ENCODE results near the gene IRF5.

Gene IRF5

GRCh38 chr7:128961030-128961659 is 23.4 kb downstream of the IRF5 start:
- Histone ChIP-seq H3K9ac (ENCODE audit: low read depth, low read length, poor library complexity, severe bottlenecking) (no peak overlapping the region), H3K9me2 (replicated peaks; ENCODE audit: low read depth, low read length) (no peaks in the 10 kb centered on the region), H3F3A (ENCODE audit: low read depth) (no peaks in the 10 kb centered on the region), H3K9me3 (ENCODE audit: insufficient read depth, low read depth, low read length) (no peaks in the 10 kb centered on the region), H4K20me1 (ENCODE audit: insufficient read depth, low read length, poor library complexity, severe bottlenecking) (no peaks in the 10 kb centered on the region), H3K27me3 (ENCODE audit: insufficient read depth, low read length, poor library complexity, severe bottlenecking) (no peaks in the 10 kb centered on the region), H2AFZ (ENCODE audit: low read length) (no peak overlapping the region), H3K4me3 (ENCODE audit: low read length, poor library complexity, severe bottlenecking) (no peak overlapping the region), H3K4me1 (ENCODE audit: insufficient read depth, low read length, poor library complexity, severe bottlenecking) (no peaks in the 10 kb centered on the region), H3K36me3 (ENCODE audit: insufficient read depth, low read length) (peaks cover 78% of the 10 kb centered on the region; the same call in 1 of the 2 replicates), H3K79me2 (ENCODE audit: insufficient read depth, low read length) (no peaks in the 10 kb centered on the region), H3K4me2 (ENCODE audit: low read depth, low read length, poor library complexity, severe bottlenecking) (no peak overlapping the region)
- no peak for TF ChIP-seq EZH2phosphoT487 (IDR thresholded peaks at IDR 0.05; ENCODE audit: borderline replicate concordance)
- TF ChIP-seq, protein P1, sequence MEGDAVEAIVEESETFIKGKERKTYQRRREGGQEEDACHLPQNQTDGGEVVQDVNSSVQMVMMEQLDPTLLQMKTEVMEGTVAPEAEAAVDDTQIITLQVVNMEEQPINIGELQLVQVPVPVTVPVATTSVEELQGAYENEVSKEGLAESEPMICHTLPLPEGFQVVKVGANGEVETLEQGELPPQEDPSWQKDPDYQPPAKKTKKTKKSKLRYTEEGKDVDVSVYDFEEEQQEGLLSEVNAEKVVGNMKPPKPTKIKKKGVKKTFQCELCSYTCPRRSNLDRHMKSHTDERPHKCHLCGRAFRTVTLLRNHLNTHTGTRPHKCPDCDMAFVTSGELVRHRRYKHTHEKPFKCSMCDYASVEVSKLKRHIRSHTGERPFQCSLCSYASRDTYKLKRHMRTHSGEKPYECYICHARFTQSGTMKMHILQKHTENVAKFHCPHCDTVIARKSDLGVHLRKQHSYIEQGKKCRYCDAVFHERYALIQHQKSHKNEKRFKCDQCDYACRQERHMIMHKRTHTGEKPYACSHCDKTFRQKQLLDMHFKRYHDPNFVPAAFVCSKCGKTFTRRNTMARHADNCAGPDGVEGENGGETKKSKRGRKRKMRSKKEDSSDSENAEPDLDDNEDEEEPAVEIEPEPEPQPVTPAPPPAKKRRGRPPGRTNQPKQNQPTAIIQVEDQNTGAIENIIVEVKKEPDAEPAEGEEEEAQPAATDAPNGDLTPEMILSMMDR (conservative IDR thresholded peaks at IDR 0.05; ENCODE audit: low read length): no peak

- Histone ChIP-seq H3K9me2 (replicated peaks; ENCODE audit: low read depth, low read length) (no peaks in the 10 kb centered on the region), H4K20me1 (ENCODE audit: insufficient read depth, low read length, poor library complexity, severe bottlenecking) (no peaks in the 10 kb centered on the region), H3K4me2 (ENCODE audit: low read depth, low read length, poor library complexity, severe bottlenecking) (no peak overlapping the region), H2AFZ (ENCODE audit: low read length) (no peak overlapping the region), H3K79me2 (ENCODE audit: insufficient read depth, low read length) (no peaks in the 10 kb centered on the region), H3K4me1 (ENCODE audit: insufficient read depth, low read length, poor library complexity, severe bottlenecking) (no peaks in the 10 kb centered on the region), H3K4me3 (ENCODE audit: low read length, poor library complexity, severe bottlenecking) (no peak overlapping the region), H3K27me3 (ENCODE audit: insufficient read depth, low read length, poor library complexity, severe bottlenecking) (no peaks in the 10 kb centered on the region), H3K9me3 (ENCODE audit: insufficient read depth, low read depth, low read length) (no peaks in the 10 kb centered on the region), H3K36me3 (ENCODE audit: insufficient read depth, low read length) (peaks cover 78% of the 10 kb centered on the region; the same call in 1 of the 2 replicates), H3F3A (ENCODE audit: low read depth) (no peaks in the 10 kb centered on the region), H3K9ac (ENCODE audit: low read depth, low read length, poor library complexity, severe bottlenecking) (no peak overlapping the region)
- TF ChIP-seq EZH2phosphoT487 (IDR thresholded peaks at IDR 0.05; ENCODE audit: borderline replicate concordance): no peak
- TF ChIP-seq, protein P1 (conservative IDR thresholded peaks at IDR 0.05; ENCODE audit: low read length): no peak
These were observed 25.2 kb downstream of the IRF5 start for GRCh38 chr7:128962899-128963298.

DNA sequence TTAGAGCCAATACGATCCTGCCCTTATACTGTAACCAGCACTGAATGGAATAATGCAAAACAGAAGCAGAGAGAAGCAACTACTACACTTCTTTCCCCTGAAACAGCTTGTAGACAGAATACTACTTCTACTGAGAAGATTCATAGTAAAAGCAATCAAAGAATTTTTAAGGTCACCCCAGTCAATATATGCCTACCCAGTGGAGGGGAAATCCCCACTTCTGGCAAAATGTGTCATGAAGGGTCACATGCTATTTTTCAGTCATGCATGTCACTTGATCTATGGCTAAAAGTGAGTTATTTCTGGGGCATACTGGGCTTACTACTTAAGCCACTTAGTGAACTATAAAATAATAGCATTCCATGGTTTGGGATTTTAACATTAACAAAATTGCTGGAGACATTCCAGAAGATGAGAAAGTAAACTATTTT is 25.6 kb downstream of the IRF5 start:
- no peaks in the 10 kb centered on the region for H3K9me3 ChIP-seq (ENCODE audit: insufficient read depth, low read depth, low read length)
- H3K9me2 ChIP-seq (replicated peaks; ENCODE audit: low read depth, low read length): no peaks in the 10 kb centered on the region
- H3K9ac ChIP-seq (ENCODE audit: low read depth, low read length, poor library complexity, severe bottlenecking): no peak overlapping the region
- H4K20me1 ChIP-seq (ENCODE audit: insufficient read depth, low read length, poor library complexity, severe bottlenecking): no peaks in the 10 kb centered on the region
- no peaks in the 10 kb centered on the region for H3K79me2 ChIP-seq (ENCODE audit: insufficient read depth, low read length)
- H3K27me3 ChIP-seq (ENCODE audit: insufficient read depth, low read length, poor library complexity, severe bottlenecking): no peaks in the 10 kb centered on the region
- TF ChIP-seq EZH2phosphoT487 (IDR thresholded peaks at IDR 0.05; ENCODE audit: borderline replicate concordance): no peak
- TF ChIP-seq, protein P1 (conservative IDR thresholded peaks at IDR 0.05; ENCODE audit: low read length): no peak
- no peak overlapping the region for H3K4me2 ChIP-seq (ENCODE audit: low read depth, low read length, poor library complexity, severe bottlenecking)
- no peaks in the 10 kb centered on the region for H3F3A ChIP-seq (ENCODE audit: low read depth)
- H3K4me3 ChIP-seq (ENCODE audit: low read length, poor library complexity, severe bottlenecking): no peak overlapping the region
- H3K4me1 ChIP-seq (ENCODE audit: insufficient read depth, low read length, poor library complexity, severe bottlenecking): no peaks in the 10 kb centered on the region
- H2AFZ ChIP-seq (ENCODE audit: low read length): no peak overlapping the region
- peaks cover 78% of the 10 kb centered on the region; the same call in 1 of the 2 replicates for H3K36me3 ChIP-seq (ENCODE audit: insufficient read depth, low read length)
